Activated CD4-positive, alpha-beta T cell treated with anti-CD3 and anti-CD28 coated beads for 24 hours (primary cell): ENCODE measurements around the gene HBD.

Source experiments
- DNase-seq, 2 donors: peaks; one replicate each; pipeline ENCODE4 v3.0.0-alpha.2; 2020; ENCODE audit warnings: low read depth in 2 of 2

Gene HBD

GRCh38 chr11:5233307-5233706 lies 976 bp downstream of the HBD start:
- DNase-seq: no peak

- DNase-seq: no peak
Measured at GRCh38 chr11:5232821-5233220, 1.5 kb downstream of the HBD start.

GRCh38 chr11:5232176-5232575 lies 2.1 kb downstream of the HBD start:
- DNase-seq: no peak

- DNase-seq: no peak
Measured at GRCh38 chr11:5231111-5231510, 3.2 kb downstream of the HBD start.

- no peak for DNase-seq
Measured at GRCh38 chr11:5230266-5230665, 4.0 kb downstream of the HBD start.

GRCh38 chr11:5229796-5230195 lies 4.5 kb downstream of the HBD start:
- DNase-seq: no peak

- DNase-seq: no peak
Measured at GRCh38 chr11:5229356-5229755, 4.9 kb downstream of the HBD start.

- no peak for DNase-seq
Measured at GRCh38 chr11:5228124-5228523, 6.2 kb downstream of the HBD start.

GRCh38 chr11:5227681-5228080 lies 6.6 kb downstream of the HBD start:
- DNase-seq: no peak

GRCh38 chr11:5226732-5227310 lies 7.5 kb downstream of the HBD start, which contains the start of gene HBB:
HBB (minus strand) TSS chr11:5227071; CDS start chr11:5227021, 50 bp downstream.
- no peak for DNase-seq

GRCh38 chr11:5225480-5225871 lies 8.8 kb downstream of the HBD start:
- DNase-seq: no peak

GRCh38 chr11:5224538-5225479 lies 9.5 kb downstream of the HBD start:
- no peak for DNase-seq

GRCh38 chr11:5223686-5224085 lies 10.6 kb downstream of the HBD start:
- DNase-seq: no peak

- DNase-seq: no peak
Measured at GRCh38 chr11:5223146-5223545, 11.1 kb downstream of the HBD start.

GRCh38 chr11:5210376-5210885 lies 23.9 kb downstream of the HBD start:
- DNase-seq: no peak

GRCh38 chr11:5204787-5205186 lies 29.5 kb downstream of the HBD start:
- DNase-seq: no peak

- no peak for DNase-seq
Measured at GRCh38 chr11:5203366-5203765, 30.9 kb downstream of the HBD start.

GRCh38 chr11:5200582-5200981 lies 33.7 kb downstream of the HBD start, which contains the start of gene OR51V1:
OR51V1 (minus strand) TSS chr11:5200682; CDS start chr11:5200682, 0 bp downstream.
- no peak for DNase-seq

- no peak for DNase-seq
Measured at GRCh38 chr11:5198285-5198684, 36.0 kb downstream of the HBD start.

- no peak for DNase-seq
Measured at GRCh38 chr11:5197536-5197935, 36.7 kb downstream of the HBD start.

GRCh38 chr11:5196731-5197130 lies 37.6 kb downstream of the HBD start:
- no peak for DNase-seq

- no peak for DNase-seq
Measured at GRCh38 chr11:5196067-5196466, 38.2 kb downstream of the HBD start.

GRCh38 chr11:5192738-5193137 lies 41.5 kb downstream of the HBD start:
- no peak for DNase-seq
